Measurements from ENCODE around the gene MBD3.

The MBD3 gene

DNA sequence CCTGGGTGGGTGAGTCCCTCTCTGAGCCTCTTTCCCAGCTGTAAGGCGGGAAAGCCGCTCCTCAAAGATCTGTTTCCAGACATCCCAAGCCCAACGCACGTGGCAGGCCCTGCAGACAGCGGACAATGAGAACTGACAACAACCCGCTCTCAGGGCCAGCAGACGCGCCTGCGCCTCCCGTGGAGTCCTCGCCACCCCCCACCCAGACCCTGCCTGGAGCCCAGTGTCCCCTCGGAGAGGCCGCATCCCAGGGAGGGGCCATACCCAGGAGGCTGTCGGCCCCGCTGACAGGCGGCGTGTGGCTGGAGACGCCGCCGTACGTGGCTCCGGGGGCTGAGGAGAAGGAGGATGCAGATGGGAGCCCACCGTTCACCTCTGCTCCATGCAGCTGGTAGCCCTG lies 28.9 kb upstream of the MBD3 start:
- no peak overlapping the region for H3K4me3 ChIP-seq (ENCODE audit: low read depth, low read length)
- H3K9me3 ChIP-seq (ENCODE audit: severe bottlenecking), result no peaks in the 10 kb centered on the region
- peaks cover 84% of the 10 kb centered on the region for H3K36me3 ChIP-seq
- TF ChIP-seq, protein P1, sequence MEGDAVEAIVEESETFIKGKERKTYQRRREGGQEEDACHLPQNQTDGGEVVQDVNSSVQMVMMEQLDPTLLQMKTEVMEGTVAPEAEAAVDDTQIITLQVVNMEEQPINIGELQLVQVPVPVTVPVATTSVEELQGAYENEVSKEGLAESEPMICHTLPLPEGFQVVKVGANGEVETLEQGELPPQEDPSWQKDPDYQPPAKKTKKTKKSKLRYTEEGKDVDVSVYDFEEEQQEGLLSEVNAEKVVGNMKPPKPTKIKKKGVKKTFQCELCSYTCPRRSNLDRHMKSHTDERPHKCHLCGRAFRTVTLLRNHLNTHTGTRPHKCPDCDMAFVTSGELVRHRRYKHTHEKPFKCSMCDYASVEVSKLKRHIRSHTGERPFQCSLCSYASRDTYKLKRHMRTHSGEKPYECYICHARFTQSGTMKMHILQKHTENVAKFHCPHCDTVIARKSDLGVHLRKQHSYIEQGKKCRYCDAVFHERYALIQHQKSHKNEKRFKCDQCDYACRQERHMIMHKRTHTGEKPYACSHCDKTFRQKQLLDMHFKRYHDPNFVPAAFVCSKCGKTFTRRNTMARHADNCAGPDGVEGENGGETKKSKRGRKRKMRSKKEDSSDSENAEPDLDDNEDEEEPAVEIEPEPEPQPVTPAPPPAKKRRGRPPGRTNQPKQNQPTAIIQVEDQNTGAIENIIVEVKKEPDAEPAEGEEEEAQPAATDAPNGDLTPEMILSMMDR (IDR thresholded peaks at IDR 0.05; ENCODE audit: low read depth, low read length), result no peak
- no peak for DNase-seq
- H3K27me3 ChIP-seq (ENCODE audit: insufficient read depth, low read depth, severe bottlenecking), result no peaks in the 10 kb centered on the region
- H3K27ac ChIP-seq, result no peak overlapping the region

GRCh38 chr19:1621021-1621420 lies 28.4 kb upstream of the MBD3 start:
- H3K27ac ChIP-seq, result peak overlapping the region; percentile 29
- no peaks in the 10 kb centered on the region for H3K27me3 ChIP-seq (ENCODE audit: insufficient read depth, low read depth, severe bottlenecking)
- H3K36me3 ChIP-seq, result peaks cover 87% of the 10 kb centered on the region
- H3K4me3 ChIP-seq (ENCODE audit: low read depth, low read length), result no peak overlapping the region
- DNase-seq, result no peak
- TF ChIP-seq, protein P1 (IDR thresholded peaks at IDR 0.05; ENCODE audit: low read depth, low read length), result no peak
- H3K9me3 ChIP-seq (ENCODE audit: severe bottlenecking), result no peaks in the 10 kb centered on the region

DNA sequence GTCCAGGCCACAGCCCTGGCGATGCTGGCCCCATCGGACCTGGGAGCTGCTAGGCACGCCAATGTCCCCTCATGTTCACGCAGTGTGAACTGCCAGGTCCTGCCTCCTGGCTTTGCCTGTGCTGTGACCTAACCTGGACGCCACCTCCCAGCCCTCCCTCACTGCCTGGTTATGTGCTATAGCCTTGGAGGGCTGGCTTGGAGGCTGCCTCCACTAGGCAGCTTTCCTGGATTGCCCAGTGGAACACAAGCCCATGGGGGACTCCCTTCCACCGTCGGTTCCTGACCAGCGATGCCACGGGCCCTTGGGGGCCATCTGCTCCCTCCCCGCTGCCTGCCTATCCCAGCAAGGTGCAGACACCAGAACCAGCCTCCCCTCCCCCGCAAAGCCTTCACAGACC lies 27.8 kb upstream of the MBD3 start:
- Histone ChIP-seq H3K36me3 (peaks cover 91% of the 10 kb centered on the region), H3K27me3 (ENCODE audit: insufficient read depth, low read depth, severe bottlenecking) (no peaks in the 10 kb centered on the region), H3K9me3 (ENCODE audit: severe bottlenecking) (no peaks in the 10 kb centered on the region), H3K27ac (no peak overlapping the region), H3K4me3 (ENCODE audit: low read depth, low read length) (no peak overlapping the region)
- DNase-seq, result peak; percentile 34
- TF ChIP-seq, protein P1 (IDR thresholded peaks at IDR 0.05; ENCODE audit: low read depth, low read length), result no peak

GRCh38 chr19:1619703-1620102 lies 27.0 kb upstream of the MBD3 start:
- DNase-seq, result no peak
- Histone ChIP-seq H3K4me3 (ENCODE audit: low read depth, low read length) (no peak overlapping the region), H3K9me3 (ENCODE audit: severe bottlenecking) (no peaks in the 10 kb centered on the region), H3K27ac (no peak overlapping the region), H3K36me3 (peaks cover 91% of the 10 kb centered on the region), H3K27me3 (ENCODE audit: insufficient read depth, low read depth, severe bottlenecking) (no peaks in the 10 kb centered on the region)
- TF ChIP-seq, protein P1 (IDR thresholded peaks at IDR 0.05; ENCODE audit: low read depth, low read length), result no peak

GRCh38 chr19:1619094-1619439 lies 26.4 kb upstream of the MBD3 start:
- no peak overlapping the region for H3K27ac ChIP-seq
- no peaks in the 10 kb centered on the region for H3K9me3 ChIP-seq (ENCODE audit: severe bottlenecking)
- no peak for DNase-seq
- H3K4me3 ChIP-seq (ENCODE audit: low read depth, low read length), result no peak overlapping the region
- H3K27me3 ChIP-seq (ENCODE audit: insufficient read depth, low read depth, severe bottlenecking), result no peaks in the 10 kb centered on the region
- TF ChIP-seq, protein P1 (IDR thresholded peaks at IDR 0.05; ENCODE audit: low read depth, low read length), result no peak
- H3K36me3 ChIP-seq, result peaks cover 91% of the 10 kb centered on the region

Measured in WERI-Rb-1 (cell line).